Activated CD4-positive, CD25-positive, alpha-beta regulatory T cell treated with anti-CD3 and anti-CD28 coated beads, Interleukin-2, amount 50 U/mL, for 72 hours (primary cell): ENCODE measurements around the gene SHPK.

Experiments used
- DNase-seq: peaks from one replicate; pipeline ENCODE4 v3.0.0; 2021

Gene SHPK

GRCh38 chr17:3626831-3627768 lies 8.9 kb downstream of the SHPK start:
- no peak for DNase-seq

GRCh38 chr17:3622977-3623594 lies 13.0 kb downstream of the SHPK start:
- DNase-seq, result no peak

- no peak for DNase-seq
Measured at GRCh38 chr17:3621146-3621720, 14.8 kb downstream of the SHPK start.

GRCh38 chr17:3615160-3615870 lies 20.7 kb downstream of the SHPK start:
- no peak for DNase-seq

- no peak for DNase-seq
Measured at GRCh38 chr17:3613124-3613523, 22.9 kb downstream of the SHPK start.

- no peak for DNase-seq
Measured at GRCh38 chr17:3610523-3610922, 25.5 kb downstream of the SHPK start.

GRCh38 chr17:3609689-3610088 lies 26.4 kb downstream of the SHPK start:
- no peak for DNase-seq

GRCh38 chr17:3603870-3604259 lies 32.2 kb downstream of the SHPK start:
- no peak for DNase-seq

GRCh38 chr17:3603119-3603869 lies 32.8 kb downstream of the SHPK start:
- no peak for DNase-seq

- no peak for DNase-seq
Measured at GRCh38 chr17:3602499-3602898, 33.6 kb downstream of the SHPK start.

GRCh38 chr17:3600529-3601205 lies 35.4 kb downstream of the SHPK start:
- no peak for DNase-seq

GRCh38 chr17:3598078-3598477 lies 38.0 kb downstream of the SHPK start:
- no peak for DNase-seq

- DNase-seq, result no peak
Measured at GRCh38 chr17:3596804-3597464, 39.1 kb downstream of the SHPK start.

GRCh38 chr17:3594976-3595375 lies 41.1 kb downstream of the SHPK start:
- DNase-seq, result no peak

GRCh38 chr17:3594051-3594800 lies 41.8 kb downstream of the SHPK start:
- DNase-seq, result no peak

- DNase-seq, result no peak
Measured at GRCh38 chr17:3593384-3593783, 42.7 kb downstream of the SHPK start.

GRCh38 chr17:3592216-3592860 lies 43.7 kb downstream of the SHPK start:
- DNase-seq, result no peak

- no peak for DNase-seq
Measured at GRCh38 chr17:3590768-3591167, 45.3 kb downstream of the SHPK start.

GRCh38 chr17:3590231-3590630 lies 45.8 kb downstream of the SHPK start:
- no peak for DNase-seq

- DNase-seq, result no peak
Measured at GRCh38 chr17:3589784-3590183, 46.3 kb downstream of the SHPK start.
